GM23248 (cell line): ENCODE results near the gene ACTN4.

Source experiments
- EZH2 ChIP-seq: fragments of 200-600 bp; sonication (generic); IDR thresholded peaks from 2 replicates; pipeline ENCODE4 v1.6.1; 2018; ENCODE audit warnings: antibody characterized with exemption, mild to moderate bottlenecking; ENCODE audit not compliant: insufficient read depth, poor library complexity, severe bottlenecking
- EZH2phosphoT487 ChIP-seq: fragments of 200-600 bp; sonication (generic); IDR thresholded peaks from 2 replicates; pipeline ENCODE4 v1.6.1; 2018; ENCODE audit warnings: antibody characterized with exemption, moderate library complexity, mild to moderate bottlenecking, low read depth; ENCODE audit not compliant: insufficient read depth

GRCh38 chr19:38731654-38732301 lies 84.3 kb downstream of the ACTN4 start:
- TF ChIP-seq EZH2 (no peak), EZH2phosphoT487 (no peak)
